Esophagus muscularis mucosa (tissue), 4 donors: ENCODE measurements around the gene SETD2. TPM values are rescaled to one million over a fixed set of nuclear protein-coding genes. Genes with fewer than 3 reads are reported as not detected.
"Not testable (repeated sequence)": the region's sequence is repeated elsewhere in the genome, so short reads cannot be mapped to it uniquely, and the experiment has no call there.

Source experiments
- DNase-seq: peaks from one replicate; pipeline ENCODE4 v3.0.0-alpha.2; 2017; ENCODE audit errors: extremely low spot score
- H3K27ac ChIP-seq, 4 donors: fragments of 200-600 bp; sonication (generic); replicated peaks in 1 of 4; 1 replicate in 3 of 4; 2 replicates in 1 of 4; pipeline ENCODE4 v1.5.1; 2016 to 2019; ENCODE audit warnings: mild to moderate bottlenecking in 1 of 4
- H3K27me3 ChIP-seq, 4 donors: fragments of 200-600 bp; sonication (generic); one replicate each; pipeline versions ENCODE4 v1.5.1 to v1.6.0; 2016 to 2019
- H3K36me3 ChIP-seq, 4 donors: fragments of 200-600 bp; sonication (generic); one replicate each; pipeline ENCODE4 v1.5.1; 2016 to 2019
- H3K4me1 ChIP-seq, 4 donors: fragments of 200-600 bp; sonication (generic); one replicate each; pipeline ENCODE4 v1.5.1; 2016 to 2019
- H3K4me3 ChIP-seq, 4 donors: fragments of 200-600 bp; sonication (generic); 1 replicate in 2 of 4; 2 replicates in 2 of 4; pipeline ENCODE4 v1.5.1; 2016 to 2019; ENCODE audit warnings: mild to moderate bottlenecking in 4 of 4, moderate library complexity in 1 of 4
- H3K9me3 ChIP-seq, 4 donors: fragments of 200-600 bp; sonication (generic); 1 replicate in 3 of 4; 2 replicates in 1 of 4; pipeline ENCODE4 v1.5.1; 2016 to 2019
- CTCF ChIP-seq, 3 experiments: fragments of 200-600 bp in 2 of 3; fragments of 450-650 bp in 1 of 3; sonication (generic) in 2 of 3; IDR thresholded peaks; one replicate each; pipeline ENCODE4 v1.5.1; 2017 to 2019; ENCODE audit warnings: antibody characterized with exemption in 3 of 3, mild to moderate bottlenecking in 2 of 3, moderate library complexity in 1 of 3
- EP300 ChIP-seq: sonication (generic); formaldehyde crosslinking; IDR thresholded peaks from one replicate; pipeline ENCODE4 v1.6.1; 2017; ENCODE audit warnings: antibody characterized with exemption
- POLR2A ChIP-seq: fragments of 450-650 bp; IDR thresholded peaks from one replicate; pipeline ENCODE4 v1.6.1; 2017; ENCODE audit warnings: antibody characterized with exemption, moderate library complexity, mild to moderate bottlenecking, low read depth
- POLR2AphosphoS5 ChIP-seq, 2 donors: sonication (generic); formaldehyde crosslinking; IDR thresholded peaks; one replicate each; pipeline ENCODE4 v1.6.1; 2017; ENCODE audit warnings: antibody characterized with exemption in 2 of 2
- WGBS: methylation state at CpG from one replicate; pipeline ENCODE4 v1.1.5; 2018; 5-methylcytosine and 5-hydroxymethylcytosine counted together
- intact Hi-C: fragments of 100-400 bp; cut with DNase I; formaldehyde crosslinking; loops from one replicate; pipeline ENCODE4 v1.15.1; 2023
- total RNA-seq, 4 donors: library from RNA; depleted of rRNA; stranded (reverse); fragments of >200 nt; gene quantifications; one replicate each; pipeline versions ENCODE4 v1.1.0 to v1.2.1, GENCODE V29; 2016

SETD2 gene
- total RNA-seq, 4 donors from 2014 or later: 52.2 to 66.4 (median 56.8) TPM

GRCh38 chr3:47073685-47074084 lies 90.2 kb downstream of the SETD2 start:
- TF ChIP-seq CTCF (IDR thresholded peaks at IDR 0.05): no peak
- TF ChIP-seq POLR2A: no peak
- TF ChIP-seq EP300: no peak
- no peak for TF ChIP-seq POLR2AphosphoS5 (IDR thresholded peaks at IDR 0.05)
- Histone ChIP-seq H3K27me3 (no peaks in the 10 kb centered on the region), H3K27ac (no peak overlapping the region), H3K4me1 (peaks cover 0 to 6% (median 3%) of the 10 kb centered on the region in 4 donors), H3K9me3 (no peaks in the 10 kb centered on the region), H3K4me3 (no peak overlapping the region), H3K36me3 (peaks cover 0 to 49% (median 24%) of the 10 kb centered on the region in 4 donors)
- WGBS: 72% methylated on average over 2 of the region's 2 CpGs
- intact Hi-C loops: no loop called here
- no peak for DNase-seq

GRCh38 chr3:47070770-47071169 lies 93.1 kb downstream of the SETD2 start:
- H3K4me3 ChIP-seq: no peak overlapping the region
- TF ChIP-seq EP300: no peak
- TF ChIP-seq POLR2AphosphoS5 (IDR thresholded peaks at IDR 0.05): no peak
- TF ChIP-seq CTCF (IDR thresholded peaks at IDR 0.05): no peak
- no peak for TF ChIP-seq POLR2A
- peaks cover 0 to 45% (median 23%) of the 10 kb centered on the region in 4 donors for H3K36me3 ChIP-seq
- WGBS: 100% methylated on average over 3 of the region's 3 CpGs
- H3K4me1 ChIP-seq: no peaks in the 10 kb centered on the region
- H3K9me3 ChIP-seq: no peaks in the 10 kb centered on the region
- no peaks in the 10 kb centered on the region for H3K27me3 ChIP-seq
- no peak for DNase-seq
- H3K27ac ChIP-seq: no peak overlapping the region
- intact Hi-C loops: no loop called here

GRCh38 chr3:47066259-47066658 lies 97.7 kb downstream of the SETD2 start:
- DNase-seq, H3K9me3 ChIP-seq, H3K4me1 ChIP-seq, intact Hi-C loops, H3K27me3 ChIP-seq, H3K27ac ChIP-seq, H3K4me3 ChIP-seq: not testable (repeated sequence)
- peaks cover 5 to 64% (median 36%) of the 10 kb centered on the region in 4 donors for H3K36me3 ChIP-seq
- WGBS: 99% methylated on average over 3 of the region's 3 CpGs

- TF ChIP-seq POLR2A (no peak), EP300 (no peak), CTCF (IDR thresholded peaks at IDR 0.05) (no peak), POLR2AphosphoS5 (IDR thresholded peaks at IDR 0.05) (no peak)
- Histone ChIP-seq H3K4me3 (no peak overlapping the region), H3K27ac (no peak overlapping the region), H3K36me3 (peaks cover 5 to 66% (median 38%) of the 10 kb centered on the region in 4 donors), H3K4me1 (no peaks in the 10 kb centered on the region), H3K9me3 (no peaks in the 10 kb centered on the region), H3K27me3 (no peaks in the 10 kb centered on the region)
- DNase-seq: no peak
- intact Hi-C loops: no loop called here
Observed at GRCh38 chr3:47065681-47066080, 98.2 kb downstream of the SETD2 start.

- no peak for DNase-seq
- Histone ChIP-seq H3K27ac (no peak overlapping the region), H3K4me1 (no peaks in the 10 kb centered on the region), H3K4me3 (no peak overlapping the region), H3K27me3 (no peaks in the 10 kb centered on the region), H3K9me3 (no peaks in the 10 kb centered on the region), H3K36me3 (peaks cover 5 to 66% (median 36%) of the 10 kb centered on the region in 4 donors)
- intact Hi-C loops: no loop called here
- TF ChIP-seq POLR2A (no peak), CTCF (IDR thresholded peaks at IDR 0.05) (no peak), EP300 (no peak), POLR2AphosphoS5 (IDR thresholded peaks at IDR 0.05) (no peak)
- 100% methylated on average over 1 of the region's 1 CpG for WGBS
Observed at GRCh38 chr3:47065058-47065457, 98.9 kb downstream of the SETD2 start.
